Activated CD8-positive, alpha-beta memory T cell treated with anti-CD3 and anti-CD28 coated beads for 24 hours (primary cell): ENCODE measurements around the gene NUDT1.
"Not testable (repeated sequence)": the region's sequence is repeated elsewhere in the genome, so short reads cannot be mapped to it uniquely, and the experiment has no call there.

ENCODE experiments used
- DNase-seq: peaks from one replicate; pipeline ENCODE4 v3.0.0-alpha.2; 2020

NUDT1 gene

DNA sequence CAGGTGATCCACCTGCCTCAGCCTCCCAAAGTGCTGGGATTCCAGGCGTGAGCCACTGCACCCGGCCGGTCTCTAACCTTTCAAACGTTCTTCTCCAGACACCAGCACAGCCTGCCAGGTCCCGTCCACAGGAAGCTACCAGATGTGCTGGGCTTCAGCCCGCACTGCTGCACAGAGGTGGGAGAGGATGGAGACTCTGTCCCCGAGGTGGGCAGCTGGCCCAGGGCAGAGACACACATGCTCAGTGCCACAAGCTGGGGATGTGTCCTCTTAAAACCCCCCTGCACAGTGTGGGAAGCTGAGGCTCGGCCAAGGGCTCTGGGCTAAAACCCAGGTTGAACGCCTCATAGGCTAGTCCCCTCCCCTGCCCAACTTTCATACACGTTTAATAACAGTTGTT is 9.4 kb downstream of the NUDT1 start:
- no peak for DNase-seq

DNA sequence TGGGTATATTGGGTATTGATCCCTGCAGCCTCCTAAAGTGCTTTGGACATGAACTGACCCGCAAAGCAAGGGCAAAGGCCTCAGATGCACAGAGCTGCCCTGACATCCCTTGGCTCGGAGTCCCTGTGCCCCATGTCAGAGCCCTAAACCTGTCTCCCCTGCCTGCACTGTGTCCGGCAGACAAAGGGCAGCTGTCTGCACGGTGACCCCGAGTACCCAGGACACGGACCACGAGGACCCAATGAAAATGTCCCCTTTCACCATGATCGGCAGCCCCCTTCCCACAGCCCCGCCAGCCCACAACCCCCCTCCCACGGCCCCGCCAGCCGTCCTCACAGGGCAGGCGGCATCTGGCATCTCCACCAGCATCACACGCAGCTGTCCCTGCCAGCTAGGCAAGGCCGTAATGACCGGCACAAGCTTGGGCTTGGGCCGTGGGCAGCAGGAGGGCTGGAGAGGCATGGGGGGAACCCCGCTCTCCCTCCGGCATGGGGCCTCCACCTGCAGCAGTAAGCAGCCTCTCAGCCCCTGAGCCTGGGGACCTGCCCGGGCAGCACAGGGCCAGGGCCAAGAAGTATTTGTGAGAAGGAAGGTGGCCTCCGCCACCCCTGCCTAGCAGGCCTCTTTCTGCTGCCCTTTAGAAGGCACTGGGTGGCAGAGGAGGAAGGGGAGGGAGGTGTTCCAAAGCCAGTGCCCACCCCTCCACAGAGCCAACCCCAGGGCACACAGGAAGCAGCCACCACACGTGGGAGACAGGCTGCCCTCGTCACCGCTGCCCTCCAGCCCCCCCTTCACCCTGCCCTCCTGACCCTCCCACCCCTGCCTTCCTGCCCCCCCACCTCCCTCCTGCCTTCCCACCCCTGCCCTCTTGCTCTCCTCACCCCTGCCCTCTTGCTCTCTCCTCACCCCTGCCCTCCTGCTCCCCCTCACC is 10.1 kb downstream of the NUDT1 start:
- no peak for DNase-seq

- no peak for DNase-seq
Measured at GRCh38 chr7:2253021-2253420, 11.0 kb downstream of the NUDT1 start.

DNA sequence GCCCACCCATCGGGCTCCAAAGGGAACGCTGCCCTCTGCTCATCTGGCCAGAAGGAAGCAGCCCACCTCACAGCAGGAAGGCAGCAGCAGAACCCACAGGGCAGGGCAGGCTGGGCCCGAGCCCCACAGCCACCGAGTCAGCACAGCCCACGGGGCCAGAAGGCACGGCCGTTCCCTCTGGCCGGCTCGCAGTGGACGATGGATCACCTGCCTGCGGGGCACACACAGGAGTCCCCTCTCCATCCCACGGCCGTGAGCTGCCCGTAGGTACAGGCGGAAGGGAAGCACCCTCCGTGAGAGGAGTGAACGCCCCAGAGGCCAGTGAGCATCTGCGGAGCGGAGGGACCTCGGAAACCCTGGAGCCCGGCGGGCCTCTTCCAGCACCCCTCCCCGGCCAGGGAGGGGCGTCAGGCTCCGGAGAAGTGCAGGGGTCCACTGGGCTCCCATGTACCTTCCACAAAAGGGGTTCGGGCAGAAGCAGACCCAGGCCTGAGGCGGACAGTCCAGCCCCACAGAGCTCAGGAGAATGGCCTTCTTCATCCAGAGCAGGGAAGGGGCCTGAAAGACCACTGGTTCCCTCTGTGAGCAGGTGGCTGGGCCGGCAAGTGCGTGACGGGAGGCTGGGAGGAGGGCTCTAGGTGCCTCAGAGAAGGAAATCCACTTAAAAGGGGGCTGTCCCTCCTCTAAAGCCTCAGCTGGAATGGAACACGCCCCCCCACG is 11.7 kb downstream of the NUDT1 start:
- no peak for DNase-seq

- DNase-seq = no peak
Measured at GRCh38 chr7:2254429-2255144, 12.6 kb downstream of the NUDT1 start.

- no peak for DNase-seq
Measured at GRCh38 chr7:2255145-2256139, 13.4 kb downstream of the NUDT1 start.

DNA sequence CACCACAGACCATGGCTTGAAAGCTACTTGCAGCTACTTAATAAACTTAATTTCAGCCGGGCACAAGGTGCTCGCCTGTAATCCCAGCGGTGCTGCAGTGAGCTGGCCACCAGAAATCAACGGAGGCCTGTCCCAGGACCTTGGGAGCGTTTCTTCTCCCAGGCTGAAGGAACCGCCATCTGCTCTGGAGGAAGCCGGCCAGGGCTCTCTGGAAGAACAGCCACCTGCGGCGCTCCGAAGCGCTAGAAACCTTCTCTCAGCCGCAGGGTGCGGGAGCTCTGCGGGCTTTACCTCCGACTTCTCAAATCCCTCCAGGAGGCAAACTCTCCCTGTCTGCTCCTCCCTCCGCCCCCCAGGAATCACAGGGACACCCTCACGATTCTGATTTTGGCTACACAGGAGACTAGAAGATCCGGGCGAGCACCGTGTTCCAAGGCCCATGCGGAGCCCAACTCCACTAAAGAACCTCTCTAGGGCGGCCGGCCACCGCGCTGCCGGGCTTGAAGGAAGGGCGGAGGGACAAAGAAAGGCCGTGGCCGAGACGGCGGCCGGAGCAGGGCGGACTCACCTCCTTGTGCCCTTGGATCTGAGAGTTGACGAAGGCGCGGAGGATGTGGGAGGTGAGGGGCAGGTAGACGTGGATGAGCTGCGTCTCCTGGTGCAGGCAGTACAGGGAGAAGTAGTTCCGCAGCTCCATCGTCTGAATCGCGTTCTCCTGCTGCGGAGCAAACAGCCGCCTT is 14.4 kb downstream of the NUDT1 start:
- no peak for DNase-seq

- no peak for DNase-seq
Measured at GRCh38 chr7:2257046-2257551, 15.1 kb downstream of the NUDT1 start.

GRCh38 chr7:2257651-2258050 is 15.6 kb downstream of the NUDT1 start:
- DNase-seq = no peak

DNA sequence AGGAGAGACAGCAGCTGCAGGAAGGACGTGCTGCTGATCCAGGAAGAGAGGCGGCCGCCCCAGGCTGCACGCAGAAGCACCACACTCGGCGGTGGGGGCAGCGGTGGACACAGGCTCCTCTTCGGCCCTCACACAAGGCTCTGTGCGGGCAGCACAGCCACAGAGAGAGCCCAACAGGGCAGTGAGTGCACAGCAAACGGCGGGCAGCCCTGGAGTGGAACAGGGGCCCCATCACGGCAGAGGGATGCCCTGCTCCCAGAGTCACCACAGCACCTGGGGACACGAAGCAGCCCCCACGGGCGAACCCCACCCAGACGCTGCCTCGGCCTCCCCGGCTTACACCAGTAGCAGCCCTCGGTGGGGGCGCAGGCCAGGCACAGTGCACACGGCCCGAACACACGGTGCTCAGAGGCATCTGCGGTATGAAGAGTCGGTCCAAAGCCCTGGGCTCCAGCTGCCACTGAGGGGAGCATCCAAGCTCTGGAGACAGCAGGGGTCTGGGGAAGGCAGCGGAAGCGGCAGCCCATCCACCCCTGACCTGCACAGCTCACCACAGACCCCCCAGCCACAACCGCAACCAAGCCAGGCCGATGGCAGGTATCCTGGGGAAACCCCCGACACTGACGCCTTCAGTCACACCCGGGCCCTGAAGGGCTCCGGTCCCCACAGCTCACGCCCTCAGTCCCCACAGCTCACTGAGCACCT is 16.8 kb downstream of the NUDT1 start:
- no peak for DNase-seq

- DNase-seq = no peak
Measured at GRCh38 chr7:2259480-2259879, 17.5 kb downstream of the NUDT1 start.

DNA sequence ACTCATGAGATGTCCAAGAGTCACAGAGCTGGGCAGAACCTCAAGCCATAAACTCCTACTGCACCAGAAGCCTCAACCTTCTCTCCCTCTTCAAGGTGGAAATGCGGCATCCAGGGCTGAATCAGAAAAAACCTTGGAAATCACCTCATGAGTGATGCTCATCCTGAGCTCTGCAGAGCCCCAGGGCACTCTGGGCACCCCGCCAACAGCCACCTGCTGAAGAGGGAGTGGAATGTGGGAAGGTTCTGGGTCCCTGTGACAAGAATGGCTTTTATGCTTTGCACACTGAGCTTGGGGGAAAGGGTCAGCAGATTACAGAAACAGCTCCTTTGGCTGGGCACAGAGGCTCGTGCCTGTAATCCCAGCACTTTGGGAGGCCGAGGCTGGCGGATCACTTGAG is 18.8 kb downstream of the NUDT1 start:
- no peak for DNase-seq

- no peak for DNase-seq
Measured at GRCh38 chr7:2261611-2262010, 19.6 kb downstream of the NUDT1 start.

DNA sequence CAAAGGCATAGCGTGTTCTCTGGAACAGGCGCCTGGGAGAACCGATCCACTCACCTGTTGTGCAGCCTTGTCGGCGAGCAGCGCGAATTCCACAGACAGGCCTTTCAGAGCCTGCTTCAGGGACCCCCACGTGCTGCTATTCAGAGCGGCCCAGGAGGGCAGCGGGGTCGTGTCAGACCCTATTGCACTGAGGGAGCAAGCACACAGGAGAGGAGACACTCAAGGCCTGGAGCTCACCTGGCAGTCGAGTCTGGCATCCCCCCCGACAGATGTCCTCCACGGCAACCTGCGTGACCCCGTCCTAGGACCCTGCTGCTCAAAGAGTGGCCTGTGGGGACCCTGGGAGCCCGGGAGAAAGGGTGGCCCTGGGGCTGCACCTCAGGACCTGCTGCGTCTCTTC is 21.1 kb downstream of the NUDT1 start:
- DNase-seq = no peak

DNA sequence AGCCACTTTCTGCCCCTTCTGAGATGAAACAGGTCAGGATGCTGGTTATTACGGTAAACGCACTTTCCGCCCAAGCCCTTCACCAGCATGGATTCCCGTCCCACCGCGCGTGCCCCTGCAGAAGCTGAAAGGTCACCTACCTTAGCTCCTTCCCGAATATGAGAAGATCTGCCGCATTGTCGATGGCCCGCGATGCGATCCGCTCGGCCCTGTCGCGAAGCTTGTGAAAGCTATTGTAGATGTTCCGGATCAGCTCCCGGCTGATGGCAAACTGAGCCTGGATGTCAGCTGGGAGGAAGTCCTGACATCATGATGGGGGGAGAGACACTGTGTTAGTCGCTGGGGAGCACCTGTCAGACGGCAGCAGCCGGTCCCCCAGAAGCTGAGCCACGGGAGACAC is 22.1 kb downstream of the NUDT1 start:
- no peak for DNase-seq

- DNase-seq = no peak
Measured at GRCh38 chr7:2266911-2267310, 24.9 kb downstream of the NUDT1 start.

DNA sequence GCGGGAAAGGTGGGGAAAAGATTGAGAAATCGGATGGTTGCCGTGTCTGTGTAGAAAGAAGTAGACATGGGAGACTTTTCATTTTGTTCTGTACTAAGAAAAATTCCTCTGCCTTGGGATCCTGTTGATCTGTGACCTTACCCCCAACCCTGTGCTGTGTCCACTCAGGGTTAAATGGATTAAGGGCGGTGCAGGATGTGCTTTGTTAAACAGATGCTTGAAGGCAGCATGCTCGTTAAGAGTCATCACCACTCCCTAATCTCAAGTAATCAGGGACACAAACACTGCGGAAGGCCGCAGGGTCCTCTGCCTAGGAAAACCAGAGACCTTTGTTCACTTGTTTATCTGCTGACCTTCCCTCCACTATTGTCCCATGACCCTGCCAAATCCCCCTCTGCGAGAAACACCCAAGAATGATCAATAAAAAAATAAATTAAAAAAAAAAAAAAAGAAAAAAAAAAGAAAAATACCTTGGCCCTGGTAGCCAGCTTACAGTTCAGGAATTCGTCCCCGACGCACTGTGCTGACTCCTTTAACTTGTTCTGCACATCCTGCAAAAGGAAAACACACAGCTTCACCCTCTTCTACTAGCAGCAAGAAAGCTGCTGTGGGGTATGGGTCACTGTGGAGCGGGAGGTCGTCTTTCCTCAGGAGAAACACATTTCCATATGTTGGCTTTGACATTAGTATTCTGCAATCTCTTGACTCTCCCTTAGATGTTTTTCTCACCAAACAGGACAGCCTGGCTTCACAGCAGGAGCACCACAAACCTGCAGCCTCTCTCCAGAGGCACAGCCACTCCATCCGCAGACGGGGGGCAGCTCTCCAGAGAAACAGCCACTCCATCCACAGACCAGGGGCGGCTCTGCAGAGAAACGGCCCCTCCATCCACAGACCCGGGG is 27.3 kb downstream of the NUDT1 start:
- not testable (repeated sequence) for DNase-seq

DNA sequence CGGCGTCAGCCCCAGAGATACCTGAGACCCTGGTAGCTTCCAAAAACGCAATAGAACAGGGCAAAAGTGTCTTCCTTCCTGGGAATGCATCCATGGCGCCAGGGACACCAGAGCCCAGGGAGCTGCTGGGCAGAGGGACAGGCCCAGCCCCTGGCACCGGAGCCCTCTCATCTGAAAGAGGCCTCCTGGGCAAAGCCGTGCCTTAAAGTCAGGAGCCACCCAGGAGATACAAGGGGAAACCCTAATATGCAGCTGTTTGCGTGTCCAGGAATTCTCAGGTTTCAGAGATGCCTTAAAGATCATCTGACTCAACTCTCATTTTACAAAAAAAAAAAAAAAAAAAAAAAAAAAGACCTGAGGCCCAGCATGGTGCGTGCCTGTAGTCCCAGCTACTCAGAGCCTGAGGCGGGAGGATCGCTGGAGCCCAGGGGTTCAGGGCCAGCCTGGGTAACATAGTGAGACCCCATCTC is 28.0 kb downstream of the NUDT1 start:
- DNase-seq = no peak

DNA sequence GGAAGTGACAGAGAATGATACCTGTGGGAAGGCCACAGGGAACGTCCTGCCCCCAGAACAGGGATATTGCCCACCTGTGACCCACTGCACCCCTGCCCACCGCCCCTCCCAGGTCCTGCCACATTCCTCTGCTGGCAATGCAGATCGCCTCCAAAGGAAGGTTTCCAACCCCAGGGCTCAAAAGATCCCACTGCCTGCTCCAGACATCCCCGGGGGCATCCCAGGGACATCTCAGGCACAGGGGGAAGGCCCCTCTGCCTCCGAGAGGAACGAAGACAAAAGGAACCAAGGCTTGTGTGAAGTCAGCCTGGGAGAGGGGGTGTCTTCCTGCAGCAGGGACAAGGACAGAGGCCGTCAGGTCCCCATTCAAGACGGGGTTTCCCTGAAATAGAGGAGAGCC is 28.5 kb downstream of the NUDT1 start:
- DNase-seq = no peak
